C4-2B (cell line): ENCODE measurements around the gene ABCC8.

Experiments
- CTCF ChIP-seq: fragments of 450-650 bp; conservative IDR thresholded peaks from 2 replicates; pipeline ENCODE4 v1.5.1; 2017; ENCODE audit warnings: mild to moderate bottlenecking
- ZFX ChIP-seq: fragments of 450-650 bp; IDR thresholded peaks from 2 replicates; pipeline ENCODE4 v1.6.1; 2017

- TF ChIP-seq CTCF, result no peak
- no peak for TF ChIP-seq ZFX
These were observed 83.2 kb downstream of the ABCC8 start for GRCh38 chr11:17393472-17393871.
